AG10803 (cell line): ENCODE results near the gene IFT57.
"Not testable (repeated sequence)": the region's sequence is repeated elsewhere in the genome, so short reads cannot be mapped to it uniquely, and the experiment has no call there.

Experiments used
- DNase-seq: peaks from one replicate; pipeline ENCODE4 v3.0.0; 2010; ENCODE audit warnings: low read depth
- H3K4me3 ChIP-seq: 2 replicates; pipeline ENCODE4 v1.5.1; 2011; ENCODE audit warnings: mild to moderate bottlenecking, low read length, control low read depth
- TF ChIP-seq, protein P1 (sequence below): conservative IDR thresholded peaks from 2 replicates; pipeline ENCODE4 v1.5.1; 2011; ENCODE audit warnings: mild to moderate bottlenecking, low read length, control low read depth, inconsistent platforms

IFT57 gene, protein sequence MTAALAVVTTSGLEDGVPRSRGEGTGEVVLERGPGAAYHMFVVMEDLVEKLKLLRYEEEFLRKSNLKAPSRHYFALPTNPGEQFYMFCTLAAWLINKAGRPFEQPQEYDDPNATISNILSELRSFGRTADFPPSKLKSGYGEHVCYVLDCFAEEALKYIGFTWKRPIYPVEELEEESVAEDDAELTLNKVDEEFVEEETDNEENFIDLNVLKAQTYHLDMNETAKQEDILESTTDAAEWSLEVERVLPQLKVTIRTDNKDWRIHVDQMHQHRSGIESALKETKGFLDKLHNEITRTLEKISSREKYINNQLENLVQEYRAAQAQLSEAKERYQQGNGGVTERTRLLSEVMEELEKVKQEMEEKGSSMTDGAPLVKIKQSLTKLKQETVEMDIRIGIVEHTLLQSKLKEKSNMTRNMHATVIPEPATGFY

DNA sequence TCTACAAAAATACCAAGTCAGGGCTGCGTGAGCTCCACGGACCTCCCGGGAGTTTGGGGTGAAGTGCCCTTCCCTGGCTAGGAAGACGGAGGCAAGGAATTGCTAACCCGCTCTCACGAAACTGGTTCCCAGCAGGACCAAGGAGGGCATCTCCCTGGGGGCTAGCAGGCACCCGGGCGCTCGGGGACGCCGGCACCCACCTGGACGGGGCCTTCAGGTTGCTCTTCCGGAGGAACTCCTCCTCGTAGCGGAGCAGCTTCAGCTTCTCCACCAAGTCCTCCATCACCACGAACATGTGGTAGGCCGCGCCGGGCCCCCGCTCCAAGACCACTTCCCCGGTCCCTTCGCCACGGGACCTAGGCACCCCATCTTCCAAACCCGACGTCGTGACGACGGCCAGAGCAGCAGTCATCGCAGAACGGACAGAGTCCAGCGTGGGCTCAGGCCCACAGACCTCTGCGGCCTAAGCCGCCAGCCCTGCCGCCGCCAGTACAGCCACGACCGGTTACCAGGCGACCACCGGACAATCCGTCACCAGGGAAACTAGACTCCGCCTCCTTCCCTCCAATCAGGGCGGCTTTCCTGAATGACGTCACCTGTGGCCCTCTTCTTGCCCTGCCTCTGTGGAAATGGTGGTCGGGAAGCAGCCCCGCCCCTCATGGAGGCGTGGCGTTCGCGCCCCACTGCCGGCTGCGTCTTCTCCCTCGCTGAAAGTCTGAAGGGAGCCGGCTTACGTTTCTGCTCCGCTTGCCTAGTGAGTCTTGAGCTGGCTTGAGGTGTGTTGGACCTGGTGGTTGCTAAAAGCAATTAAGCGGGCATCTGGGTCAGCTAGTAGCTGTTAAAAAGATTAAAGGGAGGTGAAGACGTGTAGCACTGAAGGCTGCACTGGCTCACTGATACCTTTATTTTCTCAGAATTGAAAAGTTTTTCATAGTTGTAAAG, at the start of gene IFT57:
IFT57 (minus strand) TSS at position 514 of the 942 bp plus-strand sequence; CDS start at position 412, 102 bp downstream.
- TF ChIP-seq, protein P1, sequence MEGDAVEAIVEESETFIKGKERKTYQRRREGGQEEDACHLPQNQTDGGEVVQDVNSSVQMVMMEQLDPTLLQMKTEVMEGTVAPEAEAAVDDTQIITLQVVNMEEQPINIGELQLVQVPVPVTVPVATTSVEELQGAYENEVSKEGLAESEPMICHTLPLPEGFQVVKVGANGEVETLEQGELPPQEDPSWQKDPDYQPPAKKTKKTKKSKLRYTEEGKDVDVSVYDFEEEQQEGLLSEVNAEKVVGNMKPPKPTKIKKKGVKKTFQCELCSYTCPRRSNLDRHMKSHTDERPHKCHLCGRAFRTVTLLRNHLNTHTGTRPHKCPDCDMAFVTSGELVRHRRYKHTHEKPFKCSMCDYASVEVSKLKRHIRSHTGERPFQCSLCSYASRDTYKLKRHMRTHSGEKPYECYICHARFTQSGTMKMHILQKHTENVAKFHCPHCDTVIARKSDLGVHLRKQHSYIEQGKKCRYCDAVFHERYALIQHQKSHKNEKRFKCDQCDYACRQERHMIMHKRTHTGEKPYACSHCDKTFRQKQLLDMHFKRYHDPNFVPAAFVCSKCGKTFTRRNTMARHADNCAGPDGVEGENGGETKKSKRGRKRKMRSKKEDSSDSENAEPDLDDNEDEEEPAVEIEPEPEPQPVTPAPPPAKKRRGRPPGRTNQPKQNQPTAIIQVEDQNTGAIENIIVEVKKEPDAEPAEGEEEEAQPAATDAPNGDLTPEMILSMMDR, result no peak
- peak within 1 kb of the TSS; percentile 86 for H3K4me3 ChIP-seq
- DNase-seq, result peak; percentile 97

DNA sequence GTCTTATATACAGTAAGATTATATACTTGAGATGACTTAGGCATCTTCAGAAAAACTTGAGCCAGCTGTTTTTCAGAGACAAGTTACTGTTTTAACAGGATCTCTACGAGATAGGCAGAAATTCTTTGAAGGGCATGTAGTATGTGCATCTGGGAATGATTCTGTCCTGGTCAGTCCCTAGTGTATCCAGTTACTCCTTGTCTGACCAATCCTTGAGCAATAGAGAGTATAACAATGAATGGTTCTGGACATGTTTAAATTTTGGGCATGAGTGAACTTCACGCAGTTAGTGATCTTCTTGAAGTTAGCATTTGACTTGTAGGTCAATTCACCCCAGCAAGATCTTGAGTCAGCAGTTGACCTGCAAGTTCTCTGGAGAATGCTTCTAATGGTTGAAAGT, 49.4 kb upstream of the IFT57 start:
- DNase-seq, result no peak
- no peak overlapping the region for H3K4me3 ChIP-seq
- TF ChIP-seq, protein P1, result no peak

DNA sequence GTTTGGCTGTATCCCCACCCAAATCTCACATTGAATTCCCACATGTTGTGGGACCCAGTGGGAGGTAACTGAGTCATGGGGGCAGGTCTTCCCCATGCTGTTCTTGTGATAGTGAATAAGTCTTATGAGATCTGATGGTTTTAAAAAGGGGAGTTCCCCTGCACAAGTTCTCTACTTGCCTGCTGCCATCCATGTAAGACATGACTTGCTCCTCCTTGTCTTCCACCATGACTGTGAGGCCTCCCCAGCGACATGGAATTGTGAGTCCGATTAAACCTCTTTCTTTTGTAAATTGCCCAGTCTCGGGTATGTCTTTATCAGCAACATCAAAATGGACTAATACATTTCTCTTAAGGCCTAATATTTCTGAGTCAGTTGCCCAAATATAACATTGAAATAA, 46.0 kb upstream of the IFT57 start:
- H3K4me3 ChIP-seq, DNase-seq: not testable (repeated sequence)

DNA sequence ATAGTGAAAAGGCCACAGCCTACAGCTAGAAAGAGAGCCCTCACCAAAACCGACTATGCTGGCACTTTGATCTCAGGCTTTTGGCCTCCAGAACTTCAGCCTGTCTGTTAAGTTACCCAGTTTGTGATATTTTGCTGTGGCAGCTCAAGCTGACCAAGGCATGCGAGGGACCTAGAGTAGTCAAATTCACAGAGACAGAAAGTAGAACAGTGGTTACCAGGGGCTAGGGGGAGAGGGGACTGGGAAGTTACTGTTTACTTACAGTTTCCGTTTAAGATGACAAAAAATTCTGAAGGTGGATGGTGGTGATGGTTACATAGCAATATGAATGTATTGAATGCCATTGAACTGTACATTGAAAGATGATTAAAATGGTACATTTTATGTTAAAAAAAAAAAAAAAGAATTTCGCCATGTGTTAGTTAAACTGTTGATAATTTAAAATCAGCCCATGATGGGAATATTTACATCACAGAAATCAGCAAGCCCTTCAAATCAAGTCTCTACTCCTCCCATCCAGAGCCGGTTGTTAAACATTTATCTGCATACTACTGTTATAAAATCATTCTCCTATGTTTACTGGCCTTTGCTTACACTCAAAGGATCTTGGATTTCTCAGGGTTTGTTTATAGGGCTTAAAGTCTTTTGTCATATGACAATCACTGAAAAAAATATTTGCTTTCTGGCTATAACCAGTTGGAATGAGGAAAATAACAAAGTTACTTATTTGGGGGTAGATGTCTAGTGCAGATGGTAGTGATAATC, 42.5 kb upstream of the IFT57 start:
- not testable (repeated sequence) for H3K4me3 ChIP-seq, DNase-seq

DNA sequence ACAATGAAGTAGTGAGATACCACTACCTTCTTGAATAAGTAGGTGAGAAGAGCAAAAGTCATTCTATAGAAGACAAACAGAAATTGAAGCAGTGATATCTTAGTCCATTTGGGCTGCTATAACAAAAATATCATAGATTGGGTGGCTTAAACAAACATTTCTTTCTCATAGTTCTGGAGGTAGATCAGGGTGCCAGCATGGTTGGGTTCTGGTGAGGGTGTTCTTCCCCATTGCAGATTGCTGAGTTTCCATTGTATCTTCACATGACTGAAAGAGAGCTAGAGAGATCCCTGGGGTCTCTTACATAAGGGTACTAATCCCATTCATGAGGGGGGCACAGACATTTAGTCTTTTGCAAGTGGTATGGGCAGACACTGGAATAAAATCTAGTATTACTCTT, 32.9 kb upstream of the IFT57 start:
- DNase-seq, result no peak
- TF ChIP-seq, protein P1, result no peak
- H3K4me3 ChIP-seq, result no peak overlapping the region

DNA sequence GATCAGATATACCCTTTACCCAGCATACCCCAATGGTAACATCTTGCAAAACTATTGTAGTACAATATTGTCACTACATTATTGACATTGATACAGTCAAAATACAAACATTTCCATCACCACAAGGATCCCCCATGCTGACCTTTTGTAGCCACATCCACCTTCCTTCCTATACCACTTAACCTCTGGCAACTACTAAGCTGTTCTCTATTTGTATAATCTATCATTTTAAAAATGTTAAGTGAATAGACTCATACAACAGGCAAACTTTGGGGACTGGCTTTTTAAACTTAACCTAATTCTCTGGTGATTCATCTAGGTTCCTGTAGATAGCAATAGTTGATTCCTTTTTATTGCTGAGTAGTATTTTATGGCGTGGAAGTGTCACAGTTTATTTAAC, 29.6 kb upstream of the IFT57 start:
- no peak for DNase-seq
- TF ChIP-seq, protein P1, result no peak
- no peak overlapping the region for H3K4me3 ChIP-seq

DNA sequence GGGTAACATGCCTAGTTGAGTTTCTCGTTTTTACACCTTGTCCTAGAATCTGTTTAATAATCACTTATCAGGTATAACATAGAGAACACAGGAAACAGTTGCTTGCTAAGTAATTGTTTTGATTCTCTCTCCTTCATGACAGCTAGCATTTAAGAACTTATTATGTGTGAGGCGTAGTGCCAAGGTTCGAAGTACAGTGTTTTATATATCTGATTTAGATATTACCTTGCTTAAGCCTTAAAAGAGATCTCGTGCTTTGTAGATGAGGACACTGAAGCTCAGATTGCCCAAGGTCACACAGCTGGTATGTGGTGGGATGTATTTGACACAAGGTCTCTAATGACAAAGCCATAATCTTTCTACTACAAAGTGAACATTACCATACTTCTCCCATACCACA, 29.0 kb upstream of the IFT57 start:
- TF ChIP-seq, protein P1, result no peak
- H3K4me3 ChIP-seq, result no peak overlapping the region
- no peak for DNase-seq
